Neuronal stem cell (in vitro differentiated cells): Measurements from ENCODE around the gene VWC2L.
A peak's percentile ranks its signal among the peaks of the same experiment; 100 is the strongest.

Experiments
- DNase-seq: peaks from one replicate; pipeline ENCODE4 v3.0.0-alpha.2; 2013; ENCODE audit warnings: low spot score
- H2AFZ ChIP-seq: one replicate; pipeline ENCODE4 v1.6.1; 2013; ENCODE audit warnings: mild to moderate bottlenecking, low read length, inconsistent platforms
- H2AK5ac ChIP-seq: 2 replicates; pipeline ENCODE4 v1.6.1; 2013; ENCODE audit warnings: low read depth, mild to moderate bottlenecking, inconsistent platforms, low read length, moderate library complexity, mixed read lengths
- H2BK120ac ChIP-seq: 2 replicates; pipeline ENCODE4 v1.6.1; 2013; ENCODE audit warnings: low read depth, mild to moderate bottlenecking, inconsistent platforms, low read length, moderate library complexity, mixed read lengths
- H2BK12ac ChIP-seq: one replicate; pipeline ENCODE4 v1.6.1; 2013; ENCODE audit warnings: low read length, inconsistent platforms
- H2BK15ac ChIP-seq: 2 replicates; pipeline ENCODE4 v1.6.1; 2013; ENCODE audit warnings: mild to moderate bottlenecking, low read length, inconsistent platforms, mixed read lengths
- H2BK5ac ChIP-seq: one replicate; pipeline ENCODE4 v1.6.1; 2013; ENCODE audit warnings: inconsistent platforms, mild to moderate bottlenecking, low read length, moderate library complexity
- H3K14ac ChIP-seq: one replicate; pipeline ENCODE4 v1.6.1; 2013; ENCODE audit warnings: low read length, inconsistent platforms
- H3K18ac ChIP-seq: 2 replicates; pipeline ENCODE4 v1.6.1; 2013; ENCODE audit warnings: low read length, inconsistent platforms
- H3K23ac ChIP-seq: 2 replicates; pipeline ENCODE4 v1.6.1; 2013; ENCODE audit warnings: low read depth, mild to moderate bottlenecking, mixed read lengths, low read length, inconsistent platforms; ENCODE audit not compliant: poor library complexity
- H3K27ac ChIP-seq: replicated peaks from 3 replicates; pipeline ENCODE4 v1.5.1; 2013; ENCODE audit warnings: low read length, inconsistent platforms
- H3K27me3 ChIP-seq, 3 experiments: 2 replicates each; pipeline ENCODE4 v1.6.1; 2013; ENCODE audit warnings: low read length in 3 of 3, mild to moderate bottlenecking in 2 of 3, inconsistent platforms in 1 of 3, low read depth in 1 of 3, mixed read lengths in 1 of 3, moderate library complexity in 1 of 3; ENCODE audit not compliant: control insufficient read depth in 3 of 3, insufficient read depth in 3 of 3
- H3K36me3 ChIP-seq, 2 donors: replicated peaks in 1 of 2; 2 replicates each; pipeline ENCODE4 v1.6.1; 2013; ENCODE audit warnings: low read length in 2 of 2; ENCODE audit not compliant: control insufficient read depth in 2 of 2, insufficient read depth in 2 of 2
- H3K4ac ChIP-seq: 2 replicates; pipeline ENCODE4 v1.6.1; 2013; ENCODE audit warnings: inconsistent platforms, mild to moderate bottlenecking, low read length, moderate library complexity
- H3K4me1 ChIP-seq, 2 donors: 1 replicate in 1 of 2; 2 replicates in 1 of 2; pipeline ENCODE4 v1.6.1; 2013; ENCODE audit warnings: low read length in 2 of 2, low read depth in 1 of 2; ENCODE audit not compliant: control insufficient read depth in 2 of 2, insufficient read depth in 1 of 2
- H3K4me2 ChIP-seq: one replicate; pipeline ENCODE4 v1.6.1; 2013; ENCODE audit warnings: mild to moderate bottlenecking, low read length, inconsistent platforms; ENCODE audit not compliant: insufficient read depth, poor library complexity, severe bottlenecking
- H3K4me3 ChIP-seq, 2 donors: 2 replicates each; pipeline ENCODE4 v1.5.1; 2013; ENCODE audit warnings: low read length in 2 of 2, mild to moderate bottlenecking in 2 of 2, inconsistent platforms in 1 of 2, moderate library complexity in 1 of 2
- H3K79me1 ChIP-seq: one replicate; pipeline ENCODE4 v1.6.1; 2013; ENCODE audit warnings: low read depth, mild to moderate bottlenecking, inconsistent platforms, low read length, moderate library complexity
- H3K9ac ChIP-seq: one replicate; pipeline ENCODE4 v1.6.1; 2013; ENCODE audit warnings: mild to moderate bottlenecking, low read depth, low read length, inconsistent platforms; ENCODE audit not compliant: poor library complexity
- H3K9me3 ChIP-seq, 2 donors: replicated peaks in 1 of 2; 2 replicates each; pipeline versions ENCODE3 to v1.6.1; 2013; ENCODE audit warnings: low read length in 2 of 2, mild to moderate bottlenecking in 2 of 2, inconsistent platforms in 1 of 2, low read depth in 1 of 2, mixed read lengths in 1 of 2, moderate library complexity in 1 of 2; ENCODE audit not compliant: control insufficient read depth in 2 of 2, insufficient read depth in 1 of 2
- H4K8ac ChIP-seq: one replicate; pipeline ENCODE4 v1.6.1; 2013; ENCODE audit warnings: low read depth, mild to moderate bottlenecking, inconsistent platforms, low read length, moderate library complexity
- H4K91ac ChIP-seq: one replicate; pipeline ENCODE4 v1.6.1; 2013; ENCODE audit warnings: low read length, low read depth, mild to moderate bottlenecking, inconsistent platforms; ENCODE audit not compliant: poor library complexity
- WGBS, 2 donors: extraction: QIAGEN DNeasy Blood & Tissue Kit; methylation state at CpG; one replicate each; pipeline ENCODE4 v1.1.7; 2013; ENCODE audit warnings: missing lambda C conversion rate in 2 of 2, mixed read lengths in 1 of 2; ENCODE audit not compliant: insufficient read length in 2 of 2, insufficient replicate concordance in 1 of 2; ENCODE audit errors: extremely low coverage in 2 of 2; 5-methylcytosine and 5-hydroxymethylcytosine counted together

The VWC2L gene

GRCh38 chr2:214537929-214538328, 127.1 kb downstream of the VWC2L start:
- no CpG with 5 or more reads among the region's 3 CpGs for WGBS, 2 donors
- Histone ChIP-seq H3K36me3 (no peaks in the 10 kb centered on the region), H3K79me1 (no peaks in the 10 kb centered on the region), H3K27me3 (no peaks in the 10 kb centered on the region), H3K23ac (no peak overlapping the region), H2AFZ (no peak overlapping the region), H3K9me3 (no peaks in the 10 kb centered on the region), H3K4ac (no peak overlapping the region), H2BK12ac (no peak overlapping the region), H3K4me3 (no peak overlapping the region), H3K27ac (no peak overlapping the region), H3K9ac (no peak overlapping the region), H3K4me1 (no peaks in the 10 kb centered on the region), H3K4me2 (no peak overlapping the region), H3K18ac (no peak overlapping the region), H3K14ac (no peak overlapping the region), H2AK5ac (no peak overlapping the region), H4K91ac (no peak overlapping the region), H4K8ac (no peak overlapping the region), H2BK5ac (no peak overlapping the region), H2BK120ac (no peak overlapping the region), H2BK15ac (no peak overlapping the region)
- no peak for DNase-seq

- Histone ChIP-seq H4K8ac (no peak overlapping the region), H3K4ac (no peak overlapping the region), H2BK15ac (no peak overlapping the region), H3K18ac (peak overlapping the region; percentile 55), H3K4me1 (no peaks in the 10 kb centered on the region), H3K4me3 (no peak overlapping the region), H2AFZ (no peak overlapping the region), H3K14ac (no peak overlapping the region), H3K27me3 (no peaks in the 10 kb centered on the region), H2BK120ac (no peak overlapping the region), H3K23ac (no peak overlapping the region), H4K91ac (no peak overlapping the region), H3K9ac (no peak overlapping the region), H3K9me3 (no peaks in the 10 kb centered on the region), H2BK5ac (no peak overlapping the region), H3K36me3 (no peaks in the 10 kb centered on the region), H3K4me2 (no peak overlapping the region), H2AK5ac (peak overlapping the region; percentile 8), H2BK12ac (no peak overlapping the region), H3K79me1 (no peaks in the 10 kb centered on the region), H3K27ac (no peak overlapping the region)
- no CpG with 5 or more reads among the region's 7 CpGs for WGBS, 2 donors
- no peak for DNase-seq
Measured at GRCh38 chr2:214542295-214542694, 131.4 kb downstream of the VWC2L start.

DNA sequence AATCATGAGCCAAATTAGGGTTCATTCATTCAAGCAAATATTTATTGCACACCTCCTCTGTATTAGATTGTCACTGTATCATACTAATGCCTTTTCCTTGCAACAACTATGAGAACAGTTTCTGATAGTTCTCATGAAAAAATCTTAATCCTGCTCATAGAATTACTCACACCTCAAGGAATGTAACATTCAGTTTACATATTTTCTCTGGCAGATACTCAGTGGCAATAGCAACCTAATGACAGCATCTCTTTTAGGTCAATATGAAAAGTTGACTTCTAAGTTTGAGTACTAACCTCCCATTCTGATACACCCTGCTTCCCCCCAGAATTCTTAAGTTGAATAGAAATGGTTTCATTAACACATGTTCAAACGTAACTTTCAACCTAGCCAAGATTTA, 132.0 kb downstream of the VWC2L start:
- H2AFZ ChIP-seq, result no peak overlapping the region
- H3K4me3 ChIP-seq, result no peak overlapping the region
- H3K27ac ChIP-seq, result no peak overlapping the region
- no peak overlapping the region for H2AK5ac ChIP-seq
- H2BK15ac ChIP-seq, result no peak overlapping the region
- H3K4me1 ChIP-seq, result no peaks in the 10 kb centered on the region
- no peak overlapping the region for H4K91ac ChIP-seq
- no peaks in the 10 kb centered on the region for H3K9me3 ChIP-seq
- no CpG with 5 or more reads among the region's 1 CpG for WGBS, 2 donors
- no peak overlapping the region for H3K23ac ChIP-seq
- H3K4ac ChIP-seq, result no peak overlapping the region
- no peaks in the 10 kb centered on the region for H3K79me1 ChIP-seq
- no peak overlapping the region for H2BK12ac ChIP-seq
- no peak overlapping the region for H3K9ac ChIP-seq
- H2BK120ac ChIP-seq, result no peak overlapping the region
- no peaks in the 10 kb centered on the region for H3K36me3 ChIP-seq
- H3K4me2 ChIP-seq, result no peak overlapping the region
- H3K27me3 ChIP-seq, result no peaks in the 10 kb centered on the region
- no peak overlapping the region for H4K8ac ChIP-seq
- no peak for DNase-seq
- H3K18ac ChIP-seq, result no peak overlapping the region
- no peak overlapping the region for H3K14ac ChIP-seq
- no peak overlapping the region for H2BK5ac ChIP-seq

- H3K79me1 ChIP-seq, result no peaks in the 10 kb centered on the region
- no CpG with 5 or more reads among the region's 2 CpGs for WGBS, 2 donors
- H3K4me2 ChIP-seq, result no peak overlapping the region
Measured at GRCh38 chr2:214543386-214543955, 132.6 kb downstream of the VWC2L start.

More at GRCh38 chr2:214543386-214543955, 132.6 kb downstream of the VWC2L start:
- Histone ChIP-seq H3K9me3 (no peaks in the 10 kb centered on the region), H3K27ac (no peak overlapping the region), H4K8ac (no peak overlapping the region), H2AK5ac (no peak overlapping the region), H2AFZ (no peak overlapping the region), H3K4me1 (no peaks in the 10 kb centered on the region), H3K9ac (no peak overlapping the region), H2BK15ac (no peak overlapping the region), H3K18ac (no peak overlapping the region), H4K91ac (no peak overlapping the region), H3K23ac (no peak overlapping the region), H2BK5ac (no peak overlapping the region), H3K14ac (no peak overlapping the region), H2BK12ac (no peak overlapping the region), H2BK120ac (no peak overlapping the region), H3K36me3 (no peaks in the 10 kb centered on the region), H3K27me3 (no peaks in the 10 kb centered on the region), H3K4ac (no peak overlapping the region), H3K4me3 (no peak overlapping the region)
- DNase-seq, result no peak
